ENCODE results near the gene NUBP2. TPM values are rescaled to one million over a fixed set of nuclear protein-coding genes. Genes with fewer than 3 reads are reported as not detected.

NUBP2 gene
- total RNA-seq, 1 experiment from 2014 or later = 103 TPM

- no peak for TF ChIP-seq REST (IDR thresholded peaks at IDR 0.05; ENCODE audit: low read depth)
- TF ChIP-seq EZH2phosphoT487 (IDR thresholded peaks at IDR 0.05; ENCODE audit: borderline replicate concordance) = no peak
- no peak for TF ChIP-seq ATF3 (IDR thresholded peaks at IDR 0.05)
These were observed 46.1 kb downstream of the NUBP2 start (continued) for GRCh38 chr16:1828645-1829410.

GRCh38 chr16:1830213-1830612 is 47.5 kb downstream of the NUBP2 start:
- DNase-seq (ENCODE audit: low read depth, low spot score) = no peak
- Histone ChIP-seq H3K9me3 (ENCODE audit: control insufficient read depth in 1 of 2, insufficient read depth in 1 of 2, low read depth in 1 of 2, low read length in 2 of 2) (no peaks in the 10 kb centered on the region), H3K79me2 (ENCODE audit: insufficient read depth, low read length) (peaks cover 33% of the 10 kb centered on the region), H3K4me3 (replicated peaks in 1 of 2; ENCODE audit: low read depth in 1 of 2, low read length in 2 of 2) (no peak overlapping the region), H3K9me2 (ENCODE audit: insufficient read depth) (no peaks in the 10 kb centered on the region), H3K36me3 (ENCODE audit: control insufficient read depth in 1 of 2, insufficient read depth in 2 of 2, low read length in 2 of 2) (0 out of 4 replicates have a peak, but pooled peaks cover 0 to 7% of the 10 kb centered on the region in 2 experiments), H2AFZ (ENCODE audit: low read depth, low read length, poor library complexity, severe bottlenecking) (no peak overlapping the region), H4K20me1 (ENCODE audit: insufficient read depth) (peaks cover 5% of the 10 kb centered on the region; the same call in 1 of the 2 replicates), H3K9ac (ENCODE audit: low read length) (no peak overlapping the region), H3K27me3 (ENCODE audit: insufficient read depth, low read length) (no peaks in the 10 kb centered on the region), H3K4me2 (ENCODE audit: low read length) (no peak overlapping the region), H3K27ac (ENCODE audit: low read depth, low read length) (no peak overlapping the region), H3K4me1 (ENCODE audit: control insufficient read depth in 1 of 2, insufficient read depth in 2 of 2, low read length in 2 of 2) (peaks cover 13 to 17% of the 10 kb centered on the region in 2 experiments)
- ChIA-PET CTCF (no interaction called here), RAD21 (ENCODE audit: low non-redundant PET in 1 of 2, low total read pairs in 2 of 2, uncharacterized antibody in 2 of 2, unreplicated experiment in 2 of 2) (no interaction called here), POLR2A (no interaction called here)
- TF ChIP-seq CBX3 (IDR thresholded peaks at IDR 0.05; ENCODE audit: low read depth) (no peak), ZFX (IDR thresholded peaks at IDR 0.05) (no peak), REST (IDR thresholded peaks at IDR 0.05; ENCODE audit: low read depth) (no peak), YY1 (IDR thresholded peaks at IDR 0.05; ENCODE audit: extremely low read depth, insufficient replicate concordance, low read depth, low read length) (no peak), ELF1 (IDR thresholded peaks at IDR 0.05; ENCODE audit: borderline replicate concordance, low read depth) (no peak)
- BruUV-seq (replicated peaks) = no TSS peak
- intact Hi-C loops (cut with micrococcal nuclease) = no loop called here
- no peak for ATAC-seq
